Fibroblast of lung (primary cell): ENCODE results near the gene LAMB1. TPM values are rescaled to one million over a fixed set of nuclear protein-coding genes. Genes with fewer than 3 reads are reported as not detected.
A peak's percentile ranks its signal among the peaks of the same experiment; 100 is the strongest.

Experiments used
- DNase-seq, 2 donors: peaks; one replicate each; pipeline versions ENCODE4 v3.0.0 to v3.0.0-alpha.2; 2010; ENCODE audit warnings: low read depth in 2 of 2
- H2AFZ ChIP-seq: 2 replicates; pipeline ENCODE4 v1.5.1; 2012; ENCODE audit warnings: low read length, control low read depth, inconsistent platforms
- H3K27ac ChIP-seq: 2 replicates; pipeline ENCODE4 v1.5.1; 2011; ENCODE audit warnings: low read length, control low read depth; ENCODE audit not compliant: insufficient read depth
- H3K27me3 ChIP-seq: 2 replicates; pipeline ENCODE4 v1.5.1; 2011; ENCODE audit warnings: mild to moderate bottlenecking, low read length; ENCODE audit not compliant: control insufficient read depth, insufficient read depth
- H3K36me3 ChIP-seq: 2 replicates; pipeline ENCODE4 v1.5.1; 2011; ENCODE audit warnings: low read length; ENCODE audit not compliant: control insufficient read depth, insufficient read depth
- H3K4me1 ChIP-seq: 2 replicates; pipeline ENCODE4 v1.5.1; 2011; ENCODE audit warnings: low read length; ENCODE audit not compliant: control insufficient read depth, insufficient read depth; ENCODE audit errors: extremely low read depth
- H3K4me2 ChIP-seq: 2 replicates; pipeline ENCODE4 v1.5.1; 2011; ENCODE audit warnings: low read length, control low read depth; ENCODE audit not compliant: insufficient read depth; ENCODE audit errors: extremely low read depth
- H3K4me3 ChIP-seq, 4 experiments: fragments of 200-600 bp in 1 of 4; sonication (generic) in 1 of 4; replicated peaks in 1 of 4; 2 replicates each; pipeline ENCODE4 v1.5.1; 2011 to 2016; ENCODE audit warnings: low read length in 4 of 4, low read depth in 3 of 4, mild to moderate bottlenecking in 3 of 4, control low read depth in 2 of 4, inconsistent platforms in 1 of 4, mixed read lengths in 1 of 4; ENCODE audit not compliant: insufficient read depth in 1 of 4; ENCODE audit errors: control extremely low read depth in 1 of 4
- H3K79me2 ChIP-seq: 2 replicates; pipeline ENCODE4 v1.5.1; 2012; ENCODE audit warnings: mild to moderate bottlenecking, low read length, inconsistent platforms; ENCODE audit not compliant: control insufficient read depth, insufficient read depth
- H3K9ac ChIP-seq: 2 replicates; pipeline ENCODE4 v1.5.1; 2011; ENCODE audit warnings: mild to moderate bottlenecking, low read length, control low read depth; ENCODE audit not compliant: insufficient read depth
- H3K9me3 ChIP-seq: 2 replicates; pipeline ENCODE4 v1.5.1; 2012; ENCODE audit warnings: low read depth, low read length; ENCODE audit not compliant: control insufficient read depth, insufficient read depth
- H4K20me1 ChIP-seq: 2 replicates; pipeline ENCODE4 v1.5.1; 2011; ENCODE audit warnings: low read length; ENCODE audit not compliant: control insufficient read depth, insufficient read depth; ENCODE audit errors: extremely low read depth
- EZH2 ChIP-seq: IDR thresholded peaks from 2 replicates; pipeline ENCODE4 v1.5.1; 2012; ENCODE audit warnings: low read length, control low read depth, mild to moderate bottlenecking; ENCODE audit errors: missing control alignments
- polyA plus RNA-seq, 2 donors: library from polyadenylated mRNA; depleted of rRNA in 1 of 2; stranded (reverse) in 1 of 2; unstranded in 1 of 2; fragments of >200 nt; gene quantifications; 2 replicates each; pipeline ENCODE4 v1.2.1, GENCODE V29; 2011 to 2012; ENCODE audit warnings: missing spikeins in 1 of 2
- total RNA-seq: library from RNA; depleted of rRNA; stranded (reverse); fragments of >200 nt; gene quantifications from 2 replicates; pipeline ENCODE4 v1.2.1, GENCODE V29; 2014
- TF ChIP-seq, protein P1 (sequence below), 2 donors: IDR thresholded peaks in 1 of 2; conservative IDR thresholded peaks in 1 of 2; 1 replicate in 1 of 2; 2 replicates in 1 of 2; pipeline ENCODE4 v1.5.1; 2011 to 2012; ENCODE audit warnings: low read length in 2 of 2, control low read depth in 1 of 2, inconsistent platforms in 1 of 2, low read depth in 1 of 2, mild to moderate bottlenecking in 1 of 2

LAMB1 gene
- total and polyA plus RNA-seq, 2 donors (not counting 1 experiment from before 2014, with no cell fraction given): 428 to 516 TPM

DNA sequence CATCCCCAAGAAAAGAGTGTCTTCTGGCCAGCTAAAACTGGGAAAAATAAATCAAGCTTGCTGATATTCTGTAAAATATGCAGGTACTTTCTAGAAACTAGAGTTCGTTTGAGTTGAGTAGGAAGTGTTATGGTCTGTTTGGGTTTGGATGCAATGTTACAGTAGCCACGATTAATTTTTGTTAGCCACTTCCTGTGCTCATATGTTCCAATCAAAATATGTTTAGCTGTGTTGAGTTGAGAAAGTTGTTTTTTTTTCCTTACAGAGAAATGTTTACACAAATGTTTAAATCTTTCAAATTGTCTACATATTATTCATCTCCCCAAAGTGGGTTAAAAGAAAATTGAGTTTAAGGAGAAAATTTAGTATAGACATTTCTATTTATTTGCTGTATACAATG, 11.3 kb upstream of the LAMB1 start:
- H3K9me3 ChIP-seq: no peaks in the 10 kb centered on the region
- H2AFZ ChIP-seq: no peak overlapping the region
- H3K4me3 ChIP-seq: no peak overlapping the region
- H3K27ac ChIP-seq: no peak overlapping the region
- H3K36me3 ChIP-seq: no peaks in the 10 kb centered on the region
- no peaks in the 10 kb centered on the region for H3K79me2 ChIP-seq
- H3K9ac ChIP-seq: no peak overlapping the region
- no peaks in the 10 kb centered on the region for H3K27me3 ChIP-seq
- no peak overlapping the region for H3K4me2 ChIP-seq
- peak in 1 of 2 donors; percentile 70 for DNase-seq
- no peaks in the 10 kb centered on the region for H4K20me1 ChIP-seq
- TF ChIP-seq, protein P1, sequence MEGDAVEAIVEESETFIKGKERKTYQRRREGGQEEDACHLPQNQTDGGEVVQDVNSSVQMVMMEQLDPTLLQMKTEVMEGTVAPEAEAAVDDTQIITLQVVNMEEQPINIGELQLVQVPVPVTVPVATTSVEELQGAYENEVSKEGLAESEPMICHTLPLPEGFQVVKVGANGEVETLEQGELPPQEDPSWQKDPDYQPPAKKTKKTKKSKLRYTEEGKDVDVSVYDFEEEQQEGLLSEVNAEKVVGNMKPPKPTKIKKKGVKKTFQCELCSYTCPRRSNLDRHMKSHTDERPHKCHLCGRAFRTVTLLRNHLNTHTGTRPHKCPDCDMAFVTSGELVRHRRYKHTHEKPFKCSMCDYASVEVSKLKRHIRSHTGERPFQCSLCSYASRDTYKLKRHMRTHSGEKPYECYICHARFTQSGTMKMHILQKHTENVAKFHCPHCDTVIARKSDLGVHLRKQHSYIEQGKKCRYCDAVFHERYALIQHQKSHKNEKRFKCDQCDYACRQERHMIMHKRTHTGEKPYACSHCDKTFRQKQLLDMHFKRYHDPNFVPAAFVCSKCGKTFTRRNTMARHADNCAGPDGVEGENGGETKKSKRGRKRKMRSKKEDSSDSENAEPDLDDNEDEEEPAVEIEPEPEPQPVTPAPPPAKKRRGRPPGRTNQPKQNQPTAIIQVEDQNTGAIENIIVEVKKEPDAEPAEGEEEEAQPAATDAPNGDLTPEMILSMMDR (conservative IDR thresholded peaks at IDR 0.05 in 1 of 2, IDR thresholded peaks at IDR 0.05 in 1 of 2; ENCODE audit: low read depth in 1 of 2, low read length in 2 of 2): no peak
- TF ChIP-seq EZH2: no peak
- peaks cover 10% of the 10 kb centered on the region for H3K4me1 ChIP-seq

DNA sequence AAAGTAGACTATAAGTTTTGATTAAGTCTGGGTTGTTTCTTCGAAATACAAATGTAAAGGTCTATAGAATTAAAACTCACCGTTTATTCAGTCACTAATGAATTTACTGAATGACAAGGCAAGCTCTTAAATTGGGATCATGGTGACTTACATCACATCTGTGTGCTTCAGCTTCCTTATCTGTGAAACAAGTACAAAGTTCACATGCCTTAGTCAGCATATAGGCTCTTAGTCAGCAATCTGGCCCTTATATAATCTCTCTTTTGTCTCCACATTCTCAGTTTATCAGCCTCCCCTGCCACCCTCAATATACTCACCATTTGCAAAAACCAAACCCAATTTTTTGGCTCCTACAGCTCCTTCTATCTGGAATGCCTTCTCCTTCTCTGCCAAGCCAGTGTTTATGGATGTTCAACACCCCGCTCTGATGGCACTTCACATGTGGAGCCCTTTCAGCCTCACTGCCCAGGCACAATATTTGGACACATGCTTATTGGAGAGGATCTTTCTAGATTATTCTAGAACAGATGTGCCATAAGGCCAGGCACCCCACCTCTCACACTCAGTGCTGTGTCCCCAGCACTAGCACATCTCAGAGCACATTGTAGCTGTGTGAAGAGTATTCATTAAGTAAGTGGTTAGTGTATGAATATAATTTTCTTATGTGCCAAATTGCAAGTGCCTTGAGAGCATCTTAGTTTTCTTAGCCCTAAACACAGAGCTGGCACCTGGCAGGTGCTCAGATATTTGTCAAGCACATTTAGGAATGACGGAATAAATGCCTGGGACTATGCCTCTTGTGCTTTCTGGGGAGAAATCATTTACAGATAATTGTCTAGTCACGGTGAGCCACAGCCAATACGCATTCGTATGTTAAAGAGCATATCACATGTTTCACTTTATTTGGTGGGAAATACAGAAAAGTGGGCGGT, 9.8 kb upstream of the LAMB1 start:
- Histone ChIP-seq H3K4me2 (no peak overlapping the region), H3K36me3 (no peaks in the 10 kb centered on the region), H3K27me3 (no peaks in the 10 kb centered on the region), H3K9ac (no peak overlapping the region), H3K9me3 (no peaks in the 10 kb centered on the region), H3K4me1 (peaks cover 8% of the 10 kb centered on the region), H3K79me2 (no peaks in the 10 kb centered on the region), H3K4me3 (no peak overlapping the region), H3K27ac (no peak overlapping the region), H2AFZ (no peak overlapping the region), H4K20me1 (no peaks in the 10 kb centered on the region)
- peak; percentile 68 to 78 for DNase-seq
- TF ChIP-seq, protein P1 (conservative IDR thresholded peaks at IDR 0.05 in 1 of 2, IDR thresholded peaks at IDR 0.05 in 1 of 2; ENCODE audit: low read depth in 1 of 2, low read length in 2 of 2): no peak
- TF ChIP-seq EZH2: no peak

DNA sequence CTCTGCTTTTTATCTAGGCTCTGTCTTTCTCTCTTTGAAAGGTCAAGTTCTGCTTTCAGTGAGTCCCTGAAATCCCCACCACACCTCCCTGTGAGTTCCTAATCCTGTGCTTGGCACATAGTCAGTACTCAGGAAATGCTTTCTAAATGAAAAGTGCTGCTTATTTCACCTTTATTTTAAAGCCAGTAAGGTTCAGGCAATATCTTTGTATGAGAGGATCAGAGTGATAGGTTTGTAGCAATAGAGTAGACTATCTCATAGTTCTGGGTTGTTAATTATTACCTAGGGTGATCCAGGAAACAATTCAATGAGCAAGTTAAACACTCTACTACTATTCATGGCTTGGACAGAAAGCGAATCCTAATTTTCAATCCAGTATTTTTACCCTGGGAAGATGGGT, 7.4 kb upstream of the LAMB1 start:
- no peaks in the 10 kb centered on the region for H3K79me2 ChIP-seq
- no peaks in the 10 kb centered on the region for H3K36me3 ChIP-seq
- no peaks in the 10 kb centered on the region for H3K27me3 ChIP-seq
- H4K20me1 ChIP-seq: no peaks in the 10 kb centered on the region
- H3K4me2 ChIP-seq: no peak overlapping the region
- H3K9ac ChIP-seq: no peak overlapping the region
- no peaks in the 10 kb centered on the region for H3K9me3 ChIP-seq
- TF ChIP-seq, protein P1 (conservative IDR thresholded peaks at IDR 0.05 in 1 of 2, IDR thresholded peaks at IDR 0.05 in 1 of 2; ENCODE audit: low read depth in 1 of 2, low read length in 2 of 2): no peak
- no peak for TF ChIP-seq EZH2
- H3K4me3 ChIP-seq: no peak overlapping the region
- no peak overlapping the region for H3K27ac ChIP-seq
- no peak for DNase-seq
- peaks cover 4% of the 10 kb centered on the region for H3K4me1 ChIP-seq
- no peak overlapping the region for H2AFZ ChIP-seq
